ENCODE results near the gene PFKM.
A peak's percentile ranks its signal among the peaks of the same experiment; 100 is the strongest.
"Not testable (repeated sequence)": the region's sequence is repeated elsewhere in the genome, so short reads cannot be mapped to it uniquely, and the experiment has no call there.

The PFKM gene

GRCh38 chr12:48142818-48143674, 23.9 kb downstream of the PFKM start:
- TF ChIP-seq, protein P1, sequence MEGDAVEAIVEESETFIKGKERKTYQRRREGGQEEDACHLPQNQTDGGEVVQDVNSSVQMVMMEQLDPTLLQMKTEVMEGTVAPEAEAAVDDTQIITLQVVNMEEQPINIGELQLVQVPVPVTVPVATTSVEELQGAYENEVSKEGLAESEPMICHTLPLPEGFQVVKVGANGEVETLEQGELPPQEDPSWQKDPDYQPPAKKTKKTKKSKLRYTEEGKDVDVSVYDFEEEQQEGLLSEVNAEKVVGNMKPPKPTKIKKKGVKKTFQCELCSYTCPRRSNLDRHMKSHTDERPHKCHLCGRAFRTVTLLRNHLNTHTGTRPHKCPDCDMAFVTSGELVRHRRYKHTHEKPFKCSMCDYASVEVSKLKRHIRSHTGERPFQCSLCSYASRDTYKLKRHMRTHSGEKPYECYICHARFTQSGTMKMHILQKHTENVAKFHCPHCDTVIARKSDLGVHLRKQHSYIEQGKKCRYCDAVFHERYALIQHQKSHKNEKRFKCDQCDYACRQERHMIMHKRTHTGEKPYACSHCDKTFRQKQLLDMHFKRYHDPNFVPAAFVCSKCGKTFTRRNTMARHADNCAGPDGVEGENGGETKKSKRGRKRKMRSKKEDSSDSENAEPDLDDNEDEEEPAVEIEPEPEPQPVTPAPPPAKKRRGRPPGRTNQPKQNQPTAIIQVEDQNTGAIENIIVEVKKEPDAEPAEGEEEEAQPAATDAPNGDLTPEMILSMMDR (conservative IDR thresholded peaks at IDR 0.05) = no peak
- TF ChIP-seq ZFX (IDR thresholded peaks at IDR 0.05) = no peak
- H3K27ac ChIP-seq = no peak overlapping the region

- no peak overlapping the region for H3K27ac ChIP-seq
These were observed 24.7 kb downstream of the PFKM start for GRCh38 chr12:48143898-48144297.

DNA sequence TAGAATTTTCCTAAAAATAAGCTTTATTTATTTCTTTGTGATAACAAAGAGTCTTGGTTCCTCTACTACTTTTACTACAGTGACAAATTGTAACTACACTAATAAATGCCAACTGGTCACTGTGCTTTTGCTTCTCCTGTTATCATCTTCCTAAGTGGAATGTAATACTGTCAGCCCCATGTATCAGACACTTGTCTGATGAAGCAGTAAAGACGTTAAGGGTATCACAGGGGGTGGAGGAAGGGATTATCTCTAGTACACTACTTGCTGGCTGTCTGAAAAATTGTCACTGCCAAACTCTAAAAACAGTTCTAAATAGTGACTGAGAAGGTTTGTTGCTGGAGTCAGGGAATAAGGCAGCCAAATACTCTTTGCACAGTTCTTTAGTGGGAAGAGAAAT, 26.8 kb downstream of the PFKM start:
- no peak overlapping the region for H3K27ac ChIP-seq
- TF ChIP-seq ZFX (IDR thresholded peaks at IDR 0.05) = no peak
- TF ChIP-seq, protein P1 (conservative IDR thresholded peaks at IDR 0.05) = no peak

More at GRCh38 chr12:48143898-48144297, 24.7 kb downstream of the PFKM start:
- TF ChIP-seq ZFX (IDR thresholded peaks at IDR 0.05) = no peak
- TF ChIP-seq, protein P1 (conservative IDR thresholded peaks at IDR 0.05) = no peak

- no peak overlapping the region for H3K27ac ChIP-seq
- TF ChIP-seq, protein P1 (conservative IDR thresholded peaks at IDR 0.05) = no peak
- no peak for TF ChIP-seq ZFX (IDR thresholded peaks at IDR 0.05)
These were observed 32.1 kb downstream of the PFKM start for GRCh38 chr12:48151103-48151771.

DNA sequence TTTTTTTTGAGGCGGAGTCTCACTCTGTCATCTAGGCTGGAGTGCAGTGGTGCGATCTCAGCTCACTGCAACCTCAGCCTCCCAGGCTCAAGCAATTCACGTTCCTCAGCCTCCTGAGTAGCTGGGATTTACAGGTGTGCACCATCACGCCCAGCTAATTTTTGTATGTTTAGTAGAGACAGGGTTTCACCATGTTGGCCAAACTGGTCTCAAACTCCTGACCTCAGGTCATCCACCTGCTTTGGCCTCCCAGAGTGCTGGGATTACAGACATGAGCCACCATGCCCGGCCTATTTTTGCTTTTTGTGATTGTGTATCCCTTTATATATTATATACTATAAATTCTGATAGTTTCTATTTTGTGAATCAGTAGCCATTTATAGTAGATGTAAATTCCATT, 36.6 kb downstream of the PFKM start:
- not testable (repeated sequence) for H3K27ac ChIP-seq

GRCh38 chr12:48156652-48157017, 37.5 kb downstream of the PFKM start:
- TF ChIP-seq ZFX (IDR thresholded peaks at IDR 0.05) = no peak
- TF ChIP-seq, protein P1 (conservative IDR thresholded peaks at IDR 0.05) = no peak
- H3K27ac ChIP-seq = peak overlapping the region; percentile 82

DNA sequence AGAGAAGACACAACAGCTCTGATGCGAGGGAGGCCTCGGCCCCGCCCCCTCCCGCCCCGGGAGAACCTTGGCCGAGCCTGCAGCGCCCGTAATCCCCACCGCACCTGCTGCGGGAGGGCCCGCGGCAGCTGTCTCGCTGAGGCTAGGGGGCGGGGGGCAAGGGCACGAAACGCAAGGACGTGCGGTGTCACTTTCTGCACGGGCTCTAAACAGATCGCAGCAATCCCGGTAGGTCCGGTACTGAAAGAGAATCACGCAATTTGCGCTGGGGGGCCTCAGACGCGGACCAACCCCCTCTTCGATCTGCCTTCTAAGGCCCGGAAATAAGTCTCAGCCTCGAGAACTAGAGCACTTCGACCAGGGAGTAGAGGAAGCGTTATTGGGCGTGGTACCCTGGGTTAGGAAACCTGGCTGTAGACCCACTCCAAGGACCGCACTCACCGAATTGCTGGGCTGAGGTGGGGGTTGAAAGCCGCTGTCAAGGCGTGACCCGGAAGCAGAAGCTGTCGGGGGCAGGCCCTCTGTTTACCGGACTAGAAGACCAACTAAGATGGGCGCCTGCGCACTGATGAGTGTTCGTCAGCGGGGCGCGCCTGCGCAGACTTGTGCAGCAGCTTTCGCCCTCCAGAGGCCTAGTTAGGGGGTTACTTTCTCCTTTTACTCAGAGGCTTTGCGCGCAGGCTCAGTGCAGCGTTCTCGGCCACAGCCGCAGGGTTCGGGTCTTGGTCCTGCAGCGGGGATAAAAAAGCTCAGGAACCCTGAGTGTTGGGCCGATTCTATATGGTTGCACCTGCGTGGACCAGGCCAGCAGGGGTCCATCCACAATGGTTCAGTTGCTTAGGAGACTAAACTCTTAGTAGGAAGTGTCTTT, 38.1 kb downstream of the PFKM start, which contains the start of gene ASB8:
Gene ASB8, minus strand, starts transcription at position 498 of the 871 bp plus-strand sequence. CDS start 4,019 bp downstream, outside the sequence.
- TF ChIP-seq, protein P1 (conservative IDR thresholded peaks at IDR 0.05) = peak; percentile 74
- peak; percentile 56; the same call in 1 of the 2 replicates for TF ChIP-seq ZFX (IDR thresholded peaks at IDR 0.05)
- H3K27ac ChIP-seq = peak within 1 kb of the TSS; percentile 82
